HEK293 (cell line): ENCODE measurements around the gene PRDM5.

Experiments used
- EGR2 ChIP-seq: fragments of 450-650 bp; formaldehyde crosslinking; IDR thresholded peaks from 2 replicates; pipeline ENCODE4 v1.5.1; 2016; ENCODE audit warnings: low read depth, missing biosample characterization, missing genetic modification characterization
- YY1 ChIP-seq: fragments of 450-650 bp; formaldehyde crosslinking; IDR thresholded peaks from 2 replicates; pipeline ENCODE4 v1.5.1; 2018; ENCODE audit warnings: missing biosample characterization, missing genetic modification characterization
- ZNF138 ChIP-seq: fragments of 450-650 bp; formaldehyde crosslinking; IDR thresholded peaks from 2 replicates; pipeline ENCODE4 v1.5.1; 2016; ENCODE audit warnings: missing biosample characterization, missing genetic modification characterization, borderline replicate concordance
- ZNF174 ChIP-seq: fragments of 450-650 bp; formaldehyde crosslinking; IDR thresholded peaks from 2 replicates; pipeline ENCODE4 v1.5.0; 2017; ENCODE audit warnings: missing biosample characterization, mild to moderate bottlenecking, missing genetic modification characterization
- ZNF341 ChIP-seq: fragments of 450-650 bp; formaldehyde crosslinking; IDR thresholded peaks from 2 replicates; pipeline ENCODE4; 2016; ENCODE audit warnings: low read depth, missing biosample characterization, missing genetic modification characterization
- ZNF549 ChIP-seq: fragments of 450-650 bp; IDR thresholded peaks from 2 replicates; pipeline ENCODE4 v1.5.1; 2018; ENCODE audit warnings: missing biosample characterization, missing genetic modification characterization, mild to moderate bottlenecking, inconsistent platforms, moderate library complexity
- ZNF558 ChIP-seq: fragments of 450-650 bp; formaldehyde crosslinking; IDR thresholded peaks from 2 replicates; pipeline ENCODE4 v1.5.1; 2016; ENCODE audit warnings: missing biosample characterization, missing genetic modification characterization
- ZNF777 ChIP-seq: fragments of 450-650 bp; formaldehyde crosslinking; IDR thresholded peaks from 2 replicates; pipeline ENCODE4 v1.5.1; 2017; ENCODE audit warnings: missing biosample characterization, missing genetic modification characterization, borderline replicate concordance
- TF ChIP-seq, protein P1 (sequence below): fragments of 450-650 bp; formaldehyde crosslinking; IDR thresholded peaks from 2 replicates; pipeline ENCODE4 v1.5.1; 2016; ENCODE audit warnings: missing biosample characterization, missing genetic modification characterization
- TF ChIP-seq, protein P2 (sequence below): fragments of 450-650 bp; formaldehyde crosslinking; IDR thresholded peaks from 2 replicates; pipeline ENCODE4 v1.5.1; 2016; ENCODE audit warnings: missing biosample characterization, missing genetic modification characterization, borderline replicate concordance
- TF ChIP-seq, protein P3 (sequence below): fragments of 450-650 bp; formaldehyde crosslinking; IDR thresholded peaks from 2 replicates; pipeline ENCODE4 v1.5.1; 2016; ENCODE audit warnings: missing biosample characterization, missing genetic modification characterization, low read depth

DNA sequence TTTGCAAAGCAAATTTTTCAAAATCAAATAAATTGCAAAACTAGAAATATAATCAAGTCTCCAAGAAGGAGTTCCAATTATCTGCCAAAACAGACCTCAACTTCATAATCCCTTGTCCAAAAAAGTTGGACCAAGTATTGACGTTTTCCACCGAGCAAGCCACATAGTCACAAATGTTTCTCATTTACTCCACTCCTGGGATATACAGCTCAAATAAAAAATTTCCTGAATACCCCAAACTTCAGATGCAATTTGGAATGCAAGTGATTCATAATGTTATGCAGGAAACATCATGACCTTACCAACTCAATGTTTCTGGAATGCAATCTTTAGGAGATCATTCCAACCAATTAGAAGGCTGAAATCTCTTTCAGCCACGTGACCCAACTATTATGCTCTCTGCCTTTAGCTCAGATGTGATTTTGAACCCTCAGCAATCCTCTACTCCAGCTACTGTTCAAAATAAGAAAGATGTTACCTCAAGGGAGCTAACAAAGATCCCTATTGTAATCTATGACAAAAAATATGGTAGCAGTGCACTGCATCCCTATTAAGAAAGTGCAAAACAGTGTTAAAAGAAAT lies 72.4 kb downstream of the PRDM5 start:
- TF ChIP-seq YY1 (tag by site-specific recombination) = no peak
- TF ChIP-seq ZNF341 (tag by site-specific recombination) = no peak
- TF ChIP-seq, protein P1, sequence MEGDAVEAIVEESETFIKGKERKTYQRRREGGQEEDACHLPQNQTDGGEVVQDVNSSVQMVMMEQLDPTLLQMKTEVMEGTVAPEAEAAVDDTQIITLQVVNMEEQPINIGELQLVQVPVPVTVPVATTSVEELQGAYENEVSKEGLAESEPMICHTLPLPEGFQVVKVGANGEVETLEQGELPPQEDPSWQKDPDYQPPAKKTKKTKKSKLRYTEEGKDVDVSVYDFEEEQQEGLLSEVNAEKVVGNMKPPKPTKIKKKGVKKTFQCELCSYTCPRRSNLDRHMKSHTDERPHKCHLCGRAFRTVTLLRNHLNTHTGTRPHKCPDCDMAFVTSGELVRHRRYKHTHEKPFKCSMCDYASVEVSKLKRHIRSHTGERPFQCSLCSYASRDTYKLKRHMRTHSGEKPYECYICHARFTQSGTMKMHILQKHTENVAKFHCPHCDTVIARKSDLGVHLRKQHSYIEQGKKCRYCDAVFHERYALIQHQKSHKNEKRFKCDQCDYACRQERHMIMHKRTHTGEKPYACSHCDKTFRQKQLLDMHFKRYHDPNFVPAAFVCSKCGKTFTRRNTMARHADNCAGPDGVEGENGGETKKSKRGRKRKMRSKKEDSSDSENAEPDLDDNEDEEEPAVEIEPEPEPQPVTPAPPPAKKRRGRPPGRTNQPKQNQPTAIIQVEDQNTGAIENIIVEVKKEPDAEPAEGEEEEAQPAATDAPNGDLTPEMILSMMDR (tag by site-specific recombination) = no peak
- TF ChIP-seq ZNF174 = no peak
- no peak for TF ChIP-seq ZNF138 (tag by site-specific recombination)
- no peak for TF ChIP-seq ZNF558
- TF ChIP-seq, protein P2, sequence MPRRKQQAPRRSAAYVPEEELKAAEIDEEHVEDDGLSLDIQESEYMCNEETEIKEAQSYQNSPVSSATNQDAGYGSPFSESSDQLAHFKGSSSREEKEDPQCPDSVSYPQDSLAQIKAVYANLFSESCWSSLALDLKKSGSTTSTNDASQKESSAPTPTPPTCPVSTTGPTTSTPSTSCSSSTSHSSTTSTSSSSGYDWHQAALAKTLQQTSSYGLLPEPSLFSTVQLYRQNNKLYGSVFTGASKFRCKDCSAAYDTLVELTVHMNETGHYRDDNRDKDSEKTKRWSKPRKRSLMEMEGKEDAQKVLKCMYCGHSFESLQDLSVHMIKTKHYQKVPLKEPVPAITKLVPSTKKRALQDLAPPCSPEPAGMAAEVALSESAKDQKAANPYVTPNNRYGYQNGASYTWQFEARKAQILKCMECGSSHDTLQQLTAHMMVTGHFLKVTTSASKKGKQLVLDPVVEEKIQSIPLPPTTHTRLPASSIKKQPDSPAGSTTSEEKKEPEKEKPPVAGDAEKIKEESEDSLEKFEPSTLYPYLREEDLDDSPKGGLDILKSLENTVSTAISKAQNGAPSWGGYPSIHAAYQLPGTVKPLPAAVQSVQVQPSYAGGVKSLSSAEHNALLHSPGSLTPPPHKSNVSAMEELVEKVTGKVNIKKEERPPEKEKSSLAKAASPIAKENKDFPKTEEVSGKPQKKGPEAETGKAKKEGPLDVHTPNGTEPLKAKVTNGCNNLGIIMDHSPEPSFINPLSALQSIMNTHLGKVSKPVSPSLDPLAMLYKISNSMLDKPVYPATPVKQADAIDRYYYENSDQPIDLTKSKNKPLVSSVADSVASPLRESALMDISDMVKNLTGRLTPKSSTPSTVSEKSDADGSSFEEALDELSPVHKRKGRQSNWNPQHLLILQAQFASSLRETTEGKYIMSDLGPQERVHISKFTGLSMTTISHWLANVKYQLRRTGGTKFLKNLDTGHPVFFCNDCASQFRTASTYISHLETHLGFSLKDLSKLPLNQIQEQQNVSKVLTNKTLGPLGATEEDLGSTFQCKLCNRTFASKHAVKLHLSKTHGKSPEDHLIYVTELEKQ (tag by site-specific recombination) = no peak
- TF ChIP-seq ZNF549 (tag by site-specific recombination) = no peak
- TF ChIP-seq ZNF777 (tag by site-specific recombination) = no peak
- TF ChIP-seq EGR2 (tag by site-specific recombination) = no peak
- TF ChIP-seq, protein P3, sequence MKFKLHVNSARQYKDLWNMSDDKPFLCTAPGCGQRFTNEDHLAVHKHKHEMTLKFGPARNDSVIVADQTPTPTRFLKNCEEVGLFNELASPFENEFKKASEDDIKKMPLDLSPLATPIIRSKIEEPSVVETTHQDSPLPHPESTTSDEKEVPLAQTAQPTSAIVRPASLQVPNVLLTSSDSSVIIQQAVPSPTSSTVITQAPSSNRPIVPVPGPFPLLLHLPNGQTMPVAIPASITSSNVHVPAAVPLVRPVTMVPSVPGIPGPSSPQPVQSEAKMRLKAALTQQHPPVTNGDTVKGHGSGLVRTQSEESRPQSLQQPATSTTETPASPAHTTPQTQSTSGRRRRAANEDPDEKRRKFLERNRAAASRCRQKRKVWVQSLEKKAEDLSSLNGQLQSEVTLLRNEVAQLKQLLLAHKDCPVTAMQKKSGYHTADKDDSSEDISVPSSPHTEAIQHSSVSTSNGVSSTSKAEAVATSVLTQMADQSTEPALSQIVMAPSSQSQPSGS (tag by site-specific recombination) = no peak
